C4-2B (cell line): ENCODE results near the gene PLD6.

ENCODE experiments used
- CTCF ChIP-seq: fragments of 450-650 bp; conservative IDR thresholded peaks from 2 replicates; pipeline ENCODE4 v1.5.1; 2017; ENCODE audit warnings: mild to moderate bottlenecking
- ZFX ChIP-seq: fragments of 450-650 bp; IDR thresholded peaks from 2 replicates; pipeline ENCODE4 v1.6.1; 2017

GRCh38 chr17:17154556-17154955 is 51.6 kb downstream of the PLD6 start:
- no peak for TF ChIP-seq CTCF
- no peak for TF ChIP-seq ZFX
